NCI-H446 (cell line): Measurements from ENCODE around the gene CAMK2N2.
A peak's percentile ranks its signal among the peaks of the same experiment; 100 is the strongest.

Experiments
- DNase-seq, 2 experiments: peaks; one replicate each; lab custom pipeline; 2025; lab: John Stamatoyannopoulos, UW

Gene CAMK2N2

DNA sequence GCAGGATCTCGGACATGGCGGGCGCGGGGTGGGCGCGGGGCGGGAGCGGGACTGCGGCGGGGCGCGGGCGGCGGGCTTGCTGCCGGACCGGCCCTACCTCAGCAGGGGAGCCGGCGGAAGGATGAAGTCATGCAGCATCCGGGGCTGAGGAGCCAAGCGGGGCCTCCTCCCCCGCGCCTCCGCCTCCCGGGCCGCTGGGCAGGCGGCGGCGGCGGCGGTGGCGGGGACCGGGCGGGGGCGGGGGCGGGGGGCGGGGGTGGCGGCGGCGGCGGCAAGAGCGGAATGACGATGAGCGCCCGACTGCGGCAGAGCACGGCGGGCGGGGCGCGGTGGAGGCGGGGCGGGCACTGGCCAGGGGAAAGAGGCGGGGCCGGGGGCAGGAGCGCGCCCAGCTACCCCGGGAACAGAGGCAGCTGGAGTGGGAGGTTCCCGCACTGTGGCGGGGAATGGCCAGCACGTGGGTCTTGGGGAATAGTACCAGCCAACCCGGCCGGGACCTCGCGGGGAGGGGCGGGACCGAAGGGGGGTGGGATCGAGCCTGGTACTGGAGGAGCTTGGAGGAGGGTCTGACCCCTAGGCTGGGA is at the start of gene CAMK2N2:
CAMK2N2 (minus strand) TSS at position 284 of the 584 bp plus-strand sequence; CDS start at position 16, 268 bp downstream.
- DNase-seq: peak; percentile 90 to 94

DNA sequence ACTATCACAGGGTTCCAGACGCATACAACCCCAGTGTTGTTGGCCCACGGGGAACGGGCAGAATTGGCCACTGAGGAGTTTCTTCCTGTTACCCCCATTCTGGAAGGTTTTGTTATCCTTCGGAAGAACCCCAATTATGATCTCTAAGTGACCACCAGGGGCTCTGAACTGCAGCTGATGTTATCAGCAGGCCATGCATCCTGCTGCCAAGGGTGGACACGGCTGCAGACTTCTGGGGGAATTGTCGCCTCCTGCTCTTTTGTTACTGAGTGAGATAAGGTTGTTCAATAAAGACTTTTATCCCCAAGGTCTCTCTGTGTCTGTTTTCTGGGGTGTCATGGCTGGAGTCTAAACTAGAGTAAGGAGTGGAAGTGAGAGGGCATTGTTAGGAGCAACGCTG is 47.4 kb upstream of the CAMK2N2 start:
- no peak for DNase-seq

DNA sequence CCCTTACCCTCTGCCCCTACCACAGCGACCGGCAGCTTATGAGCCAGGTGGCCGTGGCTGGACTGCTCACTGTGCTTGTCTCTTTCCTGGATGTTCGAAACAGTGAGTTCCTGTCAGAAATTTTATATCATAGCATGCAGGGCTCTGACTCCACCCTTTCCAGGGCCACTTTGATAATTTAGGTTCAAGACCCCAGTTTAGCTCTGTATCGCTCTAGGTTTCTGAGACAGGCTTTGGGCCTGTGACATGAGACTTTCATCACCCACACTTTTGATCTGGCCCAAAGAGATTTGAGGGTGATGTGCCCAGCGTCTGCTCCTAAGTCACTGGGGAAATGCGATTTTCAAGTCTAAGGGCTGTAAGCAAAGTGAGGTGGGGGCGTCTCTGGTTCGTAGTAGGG is 46.6 kb upstream of the CAMK2N2 start:
- DNase-seq: no peak

DNA sequence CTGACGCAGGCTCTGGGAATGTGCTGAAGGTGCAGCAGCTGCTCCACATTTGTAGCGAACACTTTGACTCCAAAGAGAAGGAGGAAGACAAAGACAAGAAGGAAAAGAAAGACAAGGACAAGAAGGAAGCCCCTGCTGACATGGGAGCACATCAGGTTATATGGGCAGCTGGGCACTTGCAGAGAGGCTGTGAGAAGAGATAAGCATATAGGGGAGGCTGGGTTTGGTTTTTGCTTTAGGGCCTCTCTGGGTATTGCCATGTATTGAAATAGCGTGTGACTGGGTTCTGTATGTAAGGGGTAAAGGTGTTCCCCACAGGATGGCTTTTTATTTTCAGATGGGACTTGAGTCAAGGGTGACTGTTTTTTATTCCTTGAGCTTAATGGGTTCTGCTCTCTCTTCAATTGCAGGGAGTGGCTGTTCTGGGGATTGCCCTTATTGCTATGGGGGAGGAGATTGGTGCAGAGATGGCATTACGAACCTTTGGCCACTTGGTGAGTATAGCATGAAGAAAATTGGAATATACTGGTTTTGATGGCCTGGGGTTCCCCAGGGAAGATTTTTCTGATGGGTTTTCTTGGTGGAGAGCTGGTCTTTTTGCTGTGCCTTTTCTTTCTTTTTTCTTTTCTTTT is 45.1 kb upstream of the CAMK2N2 start:
- no peak for DNase-seq

DNA sequence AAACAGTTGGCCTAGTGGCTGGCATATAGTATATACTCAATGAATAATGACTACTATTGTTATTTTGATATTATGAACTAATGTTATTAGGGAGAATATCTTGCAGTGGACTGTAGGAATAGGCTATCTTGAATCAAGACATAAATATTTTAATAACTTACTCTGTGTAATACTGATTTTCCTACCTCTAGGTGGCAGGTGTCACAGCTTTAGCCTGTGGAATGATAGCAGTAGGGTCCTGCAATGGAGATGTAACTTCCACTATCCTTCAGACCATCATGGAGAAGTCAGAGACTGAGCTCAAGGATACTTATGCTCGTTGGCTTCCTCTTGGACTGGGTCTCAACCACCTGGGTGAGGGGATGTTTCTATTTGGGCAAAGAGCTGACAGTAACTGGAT is 44.2 kb upstream of the CAMK2N2 start:
- DNase-seq: no peak

DNA sequence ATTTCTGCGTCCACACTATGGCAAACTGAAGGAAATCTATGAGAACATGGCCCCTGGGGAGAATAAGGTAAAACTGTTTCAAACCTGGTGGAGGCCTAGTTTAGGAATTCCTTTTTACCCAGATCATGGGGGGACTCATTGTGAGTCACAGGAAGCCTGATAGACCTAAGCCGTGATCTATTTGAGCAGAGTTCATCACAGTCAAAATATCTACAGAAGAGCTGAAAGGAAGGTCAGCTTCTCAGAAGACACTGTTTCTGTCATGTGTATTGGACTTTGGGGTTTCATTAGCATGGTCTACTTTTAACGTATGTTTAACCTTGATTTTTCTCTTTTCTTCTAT is 39.0 kb upstream of the CAMK2N2 start:
- DNase-seq: no peak

DNA sequence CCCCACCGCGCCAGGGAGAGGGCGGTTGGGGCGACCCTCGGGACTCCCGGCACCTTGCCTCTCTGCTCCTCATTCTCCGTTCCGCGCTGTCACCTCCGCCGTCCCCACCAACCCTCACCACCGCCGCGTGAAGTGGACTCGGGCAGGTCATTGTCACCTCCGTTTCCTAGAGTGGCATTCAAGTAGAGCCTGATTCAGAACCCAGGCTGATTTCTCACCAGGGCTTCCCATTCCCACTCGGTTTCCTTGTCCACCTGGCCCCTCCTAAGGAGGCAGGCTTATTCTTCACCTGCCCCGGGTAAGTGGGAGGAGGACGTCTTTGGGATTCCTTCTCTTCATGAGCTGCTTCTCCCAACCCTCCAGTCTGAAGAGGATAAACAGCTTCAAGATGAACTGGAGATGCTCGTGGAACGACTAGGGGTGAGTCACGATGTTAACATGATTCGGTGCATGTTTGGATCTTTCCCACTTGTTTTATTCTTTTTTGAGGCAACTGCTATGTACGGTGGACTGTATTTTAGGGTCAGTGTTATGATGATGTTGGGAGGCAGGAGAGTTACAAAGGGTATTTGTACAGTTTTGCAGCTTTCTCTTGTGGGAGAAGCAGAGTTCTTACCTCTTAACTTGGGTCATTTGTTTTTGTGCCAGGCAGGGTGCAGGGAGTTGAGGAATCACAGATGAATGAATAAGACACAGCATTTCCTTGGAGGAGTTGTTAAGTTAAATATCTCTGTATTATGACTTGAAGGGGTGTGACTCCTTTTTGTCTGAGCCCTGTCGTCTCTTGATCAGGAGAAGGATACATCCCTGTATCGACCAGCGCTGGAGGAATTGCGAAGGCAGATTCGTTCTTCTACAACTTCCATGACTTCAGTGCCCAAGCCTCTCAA is 38.4 kb upstream of the CAMK2N2 start:
- no peak for DNase-seq

DNA sequence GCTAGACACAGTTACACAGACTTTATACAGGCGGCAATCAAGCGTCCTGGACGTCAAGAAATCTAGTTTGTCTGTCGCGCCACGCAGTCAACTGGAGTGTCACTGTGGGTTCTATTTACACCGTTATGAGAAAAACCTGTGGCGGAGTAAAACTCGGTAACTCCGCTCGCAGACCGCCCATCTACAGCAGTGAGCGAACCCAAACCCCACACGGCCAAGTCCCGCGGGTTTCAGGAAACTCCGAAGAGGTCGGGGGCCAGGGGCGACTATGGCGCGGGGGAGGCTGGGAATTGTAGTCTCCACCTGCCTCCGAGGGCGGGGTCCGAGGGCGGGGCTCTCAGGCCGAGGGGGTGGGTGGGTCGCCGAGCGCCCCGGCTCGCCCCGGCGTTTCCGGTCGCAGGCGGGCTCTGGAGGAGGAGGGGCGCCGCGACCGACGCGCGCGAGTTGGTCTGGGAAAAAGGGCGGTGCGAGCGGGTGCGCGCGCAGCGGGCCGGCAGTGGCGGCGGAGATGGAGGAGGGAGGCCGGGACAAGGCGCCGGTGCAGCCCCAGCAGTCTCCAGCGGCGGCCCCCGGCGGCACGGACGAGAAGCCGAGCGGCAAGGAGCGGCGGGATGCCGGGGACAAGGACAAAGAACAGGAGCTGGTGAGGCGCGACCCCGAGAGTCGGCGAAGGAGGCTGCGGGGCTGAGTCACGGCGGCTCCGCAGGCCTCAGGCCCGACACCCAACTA is 37.6 kb upstream of the CAMK2N2 start, which contains the start of gene PSMD2:
PSMD2 (plus strand) TSS at position 483 of the 729 bp plus-strand sequence; CDS start at position 509, 26 bp downstream.
- peak; percentile 94 to 99 for DNase-seq

DNA sequence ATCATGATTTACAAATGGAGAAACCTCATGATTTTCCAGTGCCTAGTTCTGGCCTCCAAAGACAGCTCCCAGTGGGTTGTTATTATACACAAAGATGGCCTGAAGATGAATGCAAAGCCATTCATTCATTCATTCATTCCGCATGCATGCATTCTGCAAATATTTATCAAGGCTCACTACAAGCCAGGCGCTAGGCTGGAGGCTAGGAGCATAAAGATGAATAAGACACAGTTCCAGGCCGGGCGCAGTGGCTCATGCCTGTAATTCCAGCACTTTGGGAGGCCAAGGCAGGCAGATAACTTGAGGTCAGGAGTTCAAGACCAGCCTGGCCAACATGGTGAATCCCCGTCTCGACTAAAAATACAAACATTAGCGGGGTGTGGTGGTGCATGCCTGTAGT is 35.3 kb upstream of the CAMK2N2 start:
- DNase-seq: no peak

DNA sequence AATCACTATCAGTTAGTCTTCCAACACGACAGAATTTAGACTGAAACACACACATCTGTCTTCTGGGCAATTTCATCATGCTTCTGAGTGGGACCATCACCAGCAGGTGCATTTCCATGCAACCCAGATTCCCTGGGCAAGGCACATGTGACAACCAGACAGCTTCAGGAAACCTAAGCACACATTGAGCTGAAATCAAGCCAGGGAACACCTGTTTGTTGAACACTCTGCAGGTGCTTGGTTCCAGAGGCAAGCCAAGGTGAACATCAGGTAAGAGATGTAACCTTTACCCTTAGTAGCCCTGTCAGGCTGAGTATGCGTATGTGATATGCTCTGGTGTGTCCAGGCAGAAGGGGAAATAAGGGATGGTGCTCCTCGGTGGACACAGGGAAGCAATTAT is 34.4 kb upstream of the CAMK2N2 start:
- no peak for DNase-seq

DNA sequence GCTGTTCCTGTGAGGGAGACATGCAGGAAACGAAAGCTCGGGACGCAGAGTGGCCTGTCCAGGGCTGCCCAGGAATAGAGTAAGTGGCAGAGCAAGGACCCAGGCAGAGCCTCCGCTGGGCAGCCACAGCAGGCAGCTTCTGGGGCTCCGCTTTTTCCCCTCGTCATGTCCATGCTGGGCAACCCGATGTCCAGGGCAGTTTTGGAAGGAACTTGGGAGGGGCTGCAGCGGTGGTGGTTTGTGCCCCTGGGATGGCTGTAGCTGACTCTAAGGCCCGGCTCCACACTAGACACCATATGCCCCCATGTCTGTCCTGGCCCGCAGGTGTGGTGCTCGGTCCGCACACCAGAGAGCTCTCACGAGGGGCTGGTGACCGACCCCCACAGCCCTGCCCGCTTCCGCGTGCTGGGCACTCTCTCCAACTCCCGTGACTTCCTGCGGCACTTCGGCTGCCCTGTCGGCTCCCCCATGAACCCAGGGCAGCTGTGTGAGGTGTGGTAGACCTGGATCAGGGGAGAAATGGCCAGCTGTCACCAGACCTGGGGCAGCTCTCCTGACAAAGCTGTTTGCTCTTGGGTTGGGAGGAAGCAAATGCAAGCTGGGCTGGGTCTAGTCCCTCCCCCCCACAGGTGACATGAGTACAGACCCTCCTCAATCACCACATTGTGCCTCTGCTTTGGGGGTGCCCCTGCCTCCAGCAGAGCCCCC is 30.5 kb upstream of the CAMK2N2 start:
- DNase-seq: no peak

DNA sequence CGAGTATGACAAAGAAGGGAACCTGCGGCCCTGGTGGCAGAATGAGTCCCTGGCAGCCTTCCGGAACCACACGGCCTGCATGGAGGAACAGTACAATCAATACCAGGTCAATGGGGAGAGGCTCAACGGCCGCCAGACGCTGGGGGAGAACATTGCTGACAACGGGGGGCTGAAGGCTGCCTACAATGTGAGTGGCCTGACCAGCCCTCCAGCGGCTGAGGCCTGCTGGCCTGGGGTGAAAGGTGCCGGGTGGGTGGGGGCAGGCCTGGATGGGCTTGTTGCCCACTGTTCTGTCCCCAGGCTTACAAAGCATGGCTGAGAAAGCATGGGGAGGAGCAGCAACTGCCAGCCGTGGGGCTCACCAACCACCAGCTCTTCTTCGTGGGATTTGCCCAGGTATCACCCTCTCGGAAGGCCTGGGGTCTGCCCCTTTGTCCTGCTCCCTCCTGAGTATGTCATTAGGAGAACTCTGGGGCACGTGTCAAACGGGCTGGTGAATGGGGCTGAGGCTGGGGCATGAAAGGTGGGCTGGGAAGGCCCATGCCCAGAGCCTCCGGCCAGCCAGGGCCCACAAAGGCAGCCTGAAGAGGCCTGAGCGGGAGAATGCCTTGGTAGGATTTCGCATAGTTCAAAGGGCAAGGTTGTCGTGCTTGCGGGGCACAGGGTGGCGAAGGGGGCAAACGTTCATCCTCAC is 29.8 kb upstream of the CAMK2N2 start:
- DNase-seq: no peak

DNA sequence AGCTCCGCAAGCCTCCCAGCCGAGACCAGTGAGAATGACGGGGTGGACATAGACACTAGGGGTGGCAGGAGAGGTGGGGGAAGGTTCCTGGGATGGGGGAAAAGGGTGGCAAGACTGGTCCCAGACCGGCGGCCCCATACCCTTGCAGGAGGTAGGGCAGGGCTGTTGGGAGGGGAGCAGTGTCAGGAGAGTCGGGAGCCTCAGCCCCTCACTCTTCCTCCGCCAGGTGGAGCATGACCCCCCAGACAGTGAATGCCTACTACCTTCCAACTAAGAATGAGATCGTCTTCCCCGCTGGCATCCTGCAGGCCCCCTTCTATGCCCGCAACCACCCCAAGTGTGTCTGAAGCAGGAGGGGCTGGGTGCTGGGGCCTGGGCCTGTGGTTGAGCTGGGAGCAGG is 29.0 kb upstream of the CAMK2N2 start:
- DNase-seq: no peak

DNA sequence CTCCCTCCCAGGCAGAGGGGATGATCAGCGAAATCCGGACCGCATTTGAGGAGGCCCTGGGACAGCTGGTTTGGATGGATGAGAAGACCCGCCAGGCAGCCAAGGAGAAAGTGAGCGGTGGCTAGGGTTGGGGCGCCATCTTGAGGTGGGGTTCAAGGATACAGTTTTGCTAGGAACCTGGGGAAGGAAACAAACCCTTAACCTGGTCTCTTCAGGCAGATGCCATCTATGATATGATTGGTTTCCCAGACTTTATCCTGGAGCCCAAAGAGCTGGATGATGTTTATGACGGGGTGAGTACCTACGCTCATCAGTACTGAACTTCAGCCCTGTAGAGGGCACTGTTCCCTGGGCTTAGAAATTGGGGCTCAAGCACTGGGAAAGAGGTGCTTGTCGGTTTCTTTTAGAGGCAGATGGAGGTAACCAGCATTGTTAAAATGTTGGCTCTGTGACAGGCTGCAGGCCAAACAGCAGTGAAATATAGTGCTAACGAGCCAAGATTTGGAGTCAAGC is 28.1 kb upstream of the CAMK2N2 start:
- DNase-seq: peak; percentile 30 to 76

DNA sequence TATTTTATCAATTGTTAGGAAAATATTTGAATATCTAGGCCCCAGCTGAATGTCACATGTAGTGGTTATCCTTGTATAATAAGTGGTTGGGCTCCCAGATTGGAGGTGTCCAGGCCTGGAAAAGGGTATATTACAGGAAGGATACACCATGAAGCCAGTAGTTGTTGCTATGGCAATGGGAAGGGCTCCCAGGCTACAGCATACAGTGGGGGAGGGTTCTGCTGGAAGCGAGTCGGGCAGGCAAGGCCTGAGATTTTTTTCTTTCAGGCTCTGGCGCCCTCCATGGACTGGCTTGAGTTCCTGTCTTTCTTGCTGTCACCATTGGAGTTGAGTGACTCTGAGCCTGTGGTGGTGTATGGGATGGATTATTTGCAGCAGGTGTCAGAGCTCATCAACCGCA is 23.3 kb upstream of the CAMK2N2 start:
- DNase-seq: peak in 1 of 2 experiments; percentile 77

DNA sequence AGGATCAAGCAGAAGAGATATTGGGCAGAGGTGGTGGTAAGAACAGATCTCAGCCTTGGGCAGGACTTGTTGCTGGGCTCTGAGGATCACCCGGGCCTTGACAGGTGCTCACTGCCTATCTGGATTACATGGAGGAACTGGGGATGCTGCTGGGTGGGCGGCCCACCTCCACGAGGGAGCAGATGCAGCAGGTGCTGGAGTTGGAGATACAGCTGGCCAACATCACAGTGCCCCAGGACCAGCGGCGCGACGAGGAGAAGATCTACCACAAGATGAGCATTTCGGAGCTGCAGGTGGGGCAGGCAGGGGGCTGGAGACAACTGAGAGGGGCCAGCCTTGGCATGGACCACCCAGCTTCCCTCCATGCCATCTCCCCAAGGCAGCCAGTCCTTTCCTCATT is 22.3 kb upstream of the CAMK2N2 start:
- no peak for DNase-seq

DNA sequence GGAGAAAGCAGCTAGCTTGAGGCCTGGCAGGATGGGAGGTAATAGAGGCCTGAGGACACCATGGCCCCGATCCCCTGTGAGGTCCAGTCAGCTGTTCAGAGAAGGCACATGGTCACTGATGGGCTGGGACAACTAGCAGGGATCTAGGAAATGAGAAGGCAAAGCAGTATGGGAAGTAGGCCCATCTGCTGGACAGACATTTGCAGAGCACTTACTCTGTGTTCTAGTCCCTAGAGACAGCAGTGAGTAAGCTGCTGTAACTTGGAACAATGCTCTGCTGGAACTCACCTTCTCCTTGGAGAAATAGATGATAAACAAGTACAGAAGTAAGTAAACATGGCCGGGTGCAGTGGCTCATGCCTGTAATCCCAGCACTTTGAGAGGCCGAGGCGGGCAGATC is 21.6 kb upstream of the CAMK2N2 start:
- no peak for DNase-seq

DNA sequence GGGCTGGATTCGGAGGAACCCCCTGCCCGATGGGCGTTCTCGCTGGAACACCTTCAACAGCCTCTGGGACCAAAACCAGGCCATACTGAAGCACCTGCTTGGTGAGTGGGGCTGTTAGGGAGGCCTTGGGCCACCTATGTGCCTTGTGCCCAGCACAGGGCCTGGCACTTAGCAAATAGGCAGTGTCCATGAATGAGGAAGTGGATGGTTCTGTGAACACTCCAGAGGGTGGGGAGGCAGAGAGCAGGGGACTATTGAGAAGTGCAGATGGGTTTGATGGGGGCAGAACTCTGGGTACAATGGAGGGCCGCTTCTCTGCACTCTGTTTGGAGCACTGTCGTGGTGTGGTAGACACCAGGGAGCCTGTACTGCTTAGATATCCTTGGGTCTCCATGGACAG is 16.0 kb upstream of the CAMK2N2 start:
- no peak for DNase-seq

DNA sequence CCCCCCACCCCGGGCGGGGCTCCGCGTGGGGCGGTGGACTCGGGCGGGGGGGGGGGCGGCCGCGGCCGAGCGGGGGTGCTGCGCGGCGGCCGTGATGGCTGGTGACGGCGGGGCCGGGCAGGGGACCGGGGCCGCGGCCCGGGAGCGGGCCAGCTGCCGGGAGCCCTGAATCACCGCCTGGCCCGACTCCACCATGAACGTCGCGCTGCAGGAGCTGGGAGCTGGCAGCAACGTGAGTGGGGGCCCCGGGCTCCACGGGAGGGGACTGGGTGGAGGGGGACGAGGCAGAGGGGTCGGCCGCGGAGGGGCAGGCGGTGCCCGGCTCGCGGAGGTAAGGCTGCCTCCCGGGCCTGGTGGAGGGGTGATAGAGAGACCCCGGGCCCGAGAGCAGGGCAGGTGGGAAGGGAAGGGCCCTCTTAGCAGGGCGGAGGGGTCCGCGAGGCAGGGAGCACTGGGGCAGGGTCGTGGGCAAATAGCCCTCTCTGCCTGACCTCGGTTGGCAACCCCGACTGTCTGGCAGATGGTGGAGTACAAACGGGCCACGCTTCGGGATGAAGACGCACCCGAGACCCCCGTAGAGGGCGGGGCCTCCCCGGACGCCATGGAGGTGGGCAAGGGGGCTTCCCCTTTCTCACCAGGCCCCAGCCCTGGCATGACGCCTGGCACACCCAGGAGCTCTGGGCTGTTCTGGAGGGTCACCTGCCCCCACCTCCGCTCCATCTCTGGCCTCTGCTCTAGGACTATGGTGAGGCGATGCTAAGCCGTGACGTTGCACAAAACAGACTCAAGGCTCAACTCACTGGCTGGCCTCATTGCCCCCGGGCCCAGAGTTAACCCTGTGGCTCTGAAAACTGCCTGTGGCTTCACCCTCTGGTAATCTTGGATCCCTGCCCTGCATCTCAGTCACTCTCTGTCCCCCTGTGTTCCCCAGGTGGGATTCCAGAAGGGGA is 14.9 kb upstream of the CAMK2N2 start, which contains the start of gene ECE2:
ECE2 (plus strand) TSS at position 62 of the 950 bp plus-strand sequence; CDS start at position 194, 132 bp downstream.
- DNase-seq: no peak

DNA sequence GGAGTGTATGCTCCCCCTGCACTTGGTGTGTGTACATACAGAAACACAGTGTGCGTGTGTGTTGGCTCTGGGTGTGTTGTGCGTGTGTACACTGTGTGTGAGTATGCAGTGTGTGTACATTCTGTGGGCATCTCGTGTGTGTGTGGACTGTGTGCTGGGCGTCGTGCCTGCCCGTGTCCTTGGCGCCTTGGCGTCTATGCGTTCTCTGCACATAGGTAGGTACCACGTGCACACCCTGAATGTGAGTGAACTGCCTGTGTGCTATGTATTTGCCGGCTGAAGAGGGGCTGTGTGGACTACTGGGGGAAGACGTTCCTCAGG is 14.0 kb upstream of the CAMK2N2 start:
- no peak for DNase-seq
